H54 (cell line): ENCODE data around the gene OR5K4.

Source experiments
- DNase-seq: peaks from one replicate; pipeline ENCODE4 v3.0.0; 2011; ENCODE audit warnings: low spot score, mixed read lengths; ENCODE audit not compliant: insufficient read length
- FAIRE-seq: peaks from 3 replicates; lab custom pipeline; 2011; peaks lifted over from hg19 to GRCh38; lab: Jason Lieb, UNC
- POLR2A ChIP-seq: IDR thresholded peaks from 2 replicates; pipeline ENCODE4 v1.6.1; 2011; ENCODE audit warnings: low read depth, mild to moderate bottlenecking, low read length

The OR5K4 gene, protein sequence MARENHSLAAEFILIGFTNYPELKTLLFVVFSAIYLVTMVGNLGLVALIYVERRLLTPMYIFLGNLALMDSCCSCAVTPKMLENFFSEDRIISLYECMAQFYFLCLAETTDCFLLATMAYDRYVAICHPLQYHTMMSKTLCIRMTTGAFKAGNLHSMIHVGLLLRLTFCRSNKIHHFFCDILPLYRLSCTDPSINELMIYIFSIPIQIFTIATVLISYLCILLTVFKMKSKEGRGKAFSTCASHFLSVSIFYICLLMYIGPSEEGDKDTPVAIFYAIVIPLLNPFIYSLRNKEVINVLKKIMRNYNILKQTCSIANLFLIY

GRCh38 chr3:98353554-98353953 is at the start of gene OR5K4:
Gene OR5K4 (plus strand): TSS chr3:98353854. CDS start chr3:98353854, 0 bp downstream.
- DNase-seq (no peak), FAIRE-seq (no peak)
- TF ChIP-seq POLR2A: no peak

DNA sequence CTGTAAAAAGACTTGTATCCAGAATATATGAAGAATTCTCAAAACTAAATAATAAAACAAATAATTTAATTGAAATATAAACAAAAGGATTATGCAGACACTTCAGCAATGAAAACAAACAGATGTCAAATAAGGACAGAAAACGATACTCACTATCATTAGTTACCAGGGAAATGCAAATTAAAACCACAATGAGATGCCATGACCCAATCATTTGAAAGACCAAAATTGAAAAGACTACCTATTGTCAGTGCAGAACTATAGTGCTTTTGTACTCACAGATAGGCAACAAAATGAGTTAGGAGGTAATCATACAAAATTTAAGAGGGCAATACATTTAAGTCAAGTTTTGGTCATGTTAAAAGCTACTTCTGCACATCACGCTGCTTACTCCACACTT is 31.6 kb upstream of the OR5K4 start:
- no peak for TF ChIP-seq POLR2A
- FAIRE-seq: no peak

DNA sequence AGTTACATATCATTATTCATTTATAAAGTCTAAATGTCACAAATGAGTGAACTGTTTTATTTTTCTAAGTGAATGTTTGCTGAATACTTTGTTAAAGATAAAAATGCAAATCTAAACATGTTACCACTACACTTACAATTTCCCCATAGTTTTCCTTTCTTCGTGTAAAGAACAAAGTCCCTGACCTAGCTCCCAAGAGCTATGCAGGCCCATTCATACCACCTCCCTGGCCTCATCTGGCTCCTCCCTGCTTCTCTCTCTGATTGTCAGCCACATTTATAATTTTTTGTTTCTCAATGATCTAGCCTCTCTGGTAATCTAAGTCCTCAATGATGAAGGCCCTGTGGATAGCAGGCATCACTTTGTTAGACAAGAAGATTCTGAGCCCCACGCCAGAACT is 31.0 kb upstream of the OR5K4 start:
- DNase-seq: no peak
- TF ChIP-seq POLR2A: no peak
- FAIRE-seq: no peak

More for the DNA sequence above, 31.6 kb upstream of the OR5K4 start:
- no peak for DNase-seq

GRCh38 chr3:98323425-98323824 is 30.2 kb upstream of the OR5K4 start:
- FAIRE-seq (no peak), DNase-seq (no peak)
- no peak for TF ChIP-seq POLR2A

- FAIRE-seq: no peak
- no peak for TF ChIP-seq POLR2A
- DNase-seq: no peak
Measured at GRCh38 chr3:98325055-98325454, 28.6 kb upstream of the OR5K4 start.

- DNase-seq (no peak), FAIRE-seq (no peak)
- no peak for TF ChIP-seq POLR2A
Measured at GRCh38 chr3:98326105-98326893, 27.4 kb upstream of the OR5K4 start.

- no peak for TF ChIP-seq POLR2A
- DNase-seq: no peak
- FAIRE-seq: no peak
Measured at GRCh38 chr3:98326945-98327344, 26.7 kb upstream of the OR5K4 start.

DNA sequence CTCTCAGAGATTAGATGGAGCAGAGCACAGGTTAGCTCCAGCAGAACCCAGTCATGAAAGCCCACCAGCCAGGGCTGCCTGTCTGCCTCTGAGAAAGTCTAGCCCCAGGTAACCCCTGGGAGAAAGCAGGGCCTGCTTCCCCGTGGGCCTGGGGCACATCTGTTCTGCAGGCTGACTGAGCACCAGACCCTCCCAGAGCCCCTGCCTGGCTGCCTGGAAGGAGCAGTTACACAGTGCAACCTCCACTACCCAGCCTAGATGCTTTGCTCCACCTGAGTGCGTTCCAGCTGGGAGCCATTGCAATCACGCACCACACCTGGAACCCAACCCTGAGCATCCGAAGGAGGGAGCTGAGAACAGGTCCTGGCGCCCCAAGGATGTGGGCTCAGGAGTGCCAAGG is 24.7 kb upstream of the OR5K4 start:
- FAIRE-seq: no peak
- TF ChIP-seq POLR2A: no peak
- DNase-seq: no peak

DNA sequence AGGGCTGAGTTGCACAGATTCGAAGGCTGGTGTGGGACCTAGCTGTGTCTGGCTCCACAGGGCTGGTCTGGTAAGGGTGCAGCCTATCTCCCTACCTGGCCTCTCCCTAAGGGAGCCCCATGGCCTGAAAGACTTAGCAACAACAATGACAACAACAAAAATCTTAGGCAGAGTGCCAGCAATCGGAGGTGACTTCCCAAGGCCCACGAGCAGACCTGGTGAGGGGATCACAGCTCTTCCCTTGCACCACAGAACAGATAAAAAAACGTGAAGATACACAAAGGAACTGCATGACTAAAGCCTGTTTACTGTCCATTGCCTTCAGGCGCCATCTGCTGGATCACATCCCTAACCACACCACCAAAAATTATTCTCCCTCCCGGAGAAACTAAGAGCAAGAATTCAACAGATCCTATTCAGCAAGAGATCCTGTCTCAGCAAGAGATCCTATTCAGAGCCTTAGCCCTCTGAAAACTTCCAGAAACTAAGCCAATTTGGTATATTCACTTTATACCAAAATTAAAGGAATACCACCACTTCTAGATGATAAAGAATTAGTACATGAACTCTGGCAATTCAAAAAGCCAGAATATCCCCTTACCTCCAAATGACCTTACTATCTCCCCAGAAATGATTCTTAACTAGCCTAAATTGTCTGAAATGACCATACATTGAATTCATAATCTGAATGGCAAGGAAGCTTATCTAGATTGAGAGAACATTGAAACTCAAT is 24.1 kb upstream of the OR5K4 start:
- FAIRE-seq (peak; percentile 62), DNase-seq (no peak)
- TF ChIP-seq POLR2A: no peak

GRCh38 chr3:98331329-98331728 is 22.3 kb upstream of the OR5K4 start:
- no peak for DNase-seq
- no peak for FAIRE-seq
- TF ChIP-seq POLR2A: no peak

- DNase-seq (no peak), FAIRE-seq (no peak)
- TF ChIP-seq POLR2A: no peak
Measured at GRCh38 chr3:98333989-98334606, 19.6 kb upstream of the OR5K4 start.

GRCh38 chr3:98339031-98339430 is 14.6 kb upstream of the OR5K4 start:
- no peak for TF ChIP-seq POLR2A
- FAIRE-seq: no peak
- no peak for DNase-seq

- DNase-seq (no peak), FAIRE-seq (no peak)
- TF ChIP-seq POLR2A: no peak
Measured at GRCh38 chr3:98341758-98342157, 11.9 kb upstream of the OR5K4 start.
